KMS-11 (cell line): Measurements from ENCODE around the gene TTC28.
"Not testable (repeated sequence)": the region's sequence is repeated elsewhere in the genome, so short reads cannot be mapped to it uniquely, and the experiment has no call there.

Experiments
- H2AFZ ChIP-seq: fragments of 200-600 bp; sonication (generic); 2 replicates; pipeline ENCODE4 v1.6.1; 2016; ENCODE audit warnings: antibody characterized with exemption, mixed run types, low read depth
- H3K27ac ChIP-seq: fragments of 200-600 bp; sonication (generic); 2 replicates; pipeline ENCODE4 v1.6.1; 2016; ENCODE audit warnings: mild to moderate bottlenecking, mixed run types
- H3K27me3 ChIP-seq: fragments of 200-600 bp; sonication (generic); 2 replicates; pipeline ENCODE4 v1.6.1; 2017; ENCODE audit warnings: mild to moderate bottlenecking, low read depth, mixed run types, moderate library complexity; ENCODE audit not compliant: insufficient read depth
- H3K36me3 ChIP-seq: fragments of 200-600 bp; sonication (generic); 2 replicates; pipeline ENCODE4 v1.6.1; 2017; ENCODE audit warnings: mild to moderate bottlenecking, mixed run types; ENCODE audit not compliant: insufficient read depth
- H3K4me1 ChIP-seq: fragments of 200-600 bp; sonication (generic); 2 replicates; pipeline ENCODE4 v1.6.1; 2016; ENCODE audit warnings: mild to moderate bottlenecking, low read depth, mixed run types; ENCODE audit not compliant: poor library complexity, severe bottlenecking
- H3K4me2 ChIP-seq: fragments of 200-600 bp; sonication (generic); 2 replicates; pipeline ENCODE4 v1.7.0; 2016; ENCODE audit warnings: mild to moderate bottlenecking, mixed run types
- H3K4me3 ChIP-seq: fragments of 200-600 bp; sonication (generic); IDR thresholded peaks from 2 replicates; pipeline ENCODE4 v1.6.1; 2017; ENCODE audit warnings: low read depth, low read length, mixed read lengths; ENCODE audit not compliant: insufficient read depth
- H3K79me2 ChIP-seq: fragments of 200-600 bp; sonication (generic); 2 replicates; pipeline ENCODE4 v1.6.1; 2016; ENCODE audit warnings: low read depth, mixed run types; ENCODE audit not compliant: insufficient read depth
- H3K9ac ChIP-seq: fragments of 200-600 bp; sonication (generic); 2 replicates; pipeline ENCODE4 v1.6.1; 2016; ENCODE audit warnings: mild to moderate bottlenecking, mixed run types
- H4K20me1 ChIP-seq: fragments of 200-600 bp; sonication (generic); 2 replicates; pipeline ENCODE4 v1.6.1; 2016; ENCODE audit warnings: mild to moderate bottlenecking, mixed run types; ENCODE audit not compliant: insufficient read depth
- CTCF ChIP-seq: fragments of 200-600 bp; sonication (generic); conservative IDR thresholded peaks from 2 replicates; pipeline ENCODE4 v1.6.1; 2017; ENCODE audit warnings: low read depth, mild to moderate bottlenecking, antibody characterized with exemption, low read length, moderate library complexity, mixed read lengths

TTC28 gene

GRCh38 chr22:28574159-28574788, 105.4 kb downstream of the TTC28 start:
- Histone ChIP-seq H3K27me3 (no peaks in the 10 kb centered on the region), H3K36me3 (no peaks in the 10 kb centered on the region), H4K20me1 (no peaks in the 10 kb centered on the region), H3K79me2 (no peaks in the 10 kb centered on the region), H3K4me3 (no peak overlapping the region), H3K4me1 (no peaks in the 10 kb centered on the region), H3K9ac (no peak overlapping the region), H3K27ac (no peak overlapping the region), H3K4me2 (no peak overlapping the region), H2AFZ (no peak overlapping the region)
- no peak for TF ChIP-seq CTCF

GRCh38 chr22:28570696-28571373, 108.8 kb downstream of the TTC28 start:
- H3K36me3 ChIP-seq, result no peaks in the 10 kb centered on the region
- no peaks in the 10 kb centered on the region for H3K4me1 ChIP-seq
- H3K79me2 ChIP-seq, result no peaks in the 10 kb centered on the region
- no peaks in the 10 kb centered on the region for H3K27me3 ChIP-seq
- no peak for TF ChIP-seq CTCF
- H3K4me2 ChIP-seq, result no peak overlapping the region
- H4K20me1 ChIP-seq, result no peaks in the 10 kb centered on the region
- H2AFZ ChIP-seq, result no peak overlapping the region
- H3K27ac ChIP-seq, result no peak overlapping the region
- no peak overlapping the region for H3K4me3 ChIP-seq
- no peak overlapping the region for H3K9ac ChIP-seq

- H3K79me2 ChIP-seq, H3K9ac ChIP-seq: not testable (repeated sequence)
Observed at GRCh38 chr22:28568974-28569373, 110.7 kb downstream of the TTC28 start.

GRCh38 chr22:28568099-28568498, 111.5 kb downstream of the TTC28 start:
- Histone ChIP-seq H3K79me2 (no peaks in the 10 kb centered on the region), H2AFZ (no peak overlapping the region), H3K36me3 (no peaks in the 10 kb centered on the region), H3K4me2 (no peak overlapping the region), H3K9ac (no peak overlapping the region), H3K4me1 (no peaks in the 10 kb centered on the region), H3K4me3 (no peak overlapping the region), H3K27me3 (no peaks in the 10 kb centered on the region), H4K20me1 (no peaks in the 10 kb centered on the region), H3K27ac (no peak overlapping the region)
- no peak for TF ChIP-seq CTCF

More at GRCh38 chr22:28568974-28569373, 110.7 kb downstream of the TTC28 start:
- not testable (repeated sequence) for H3K4me3 ChIP-seq, H4K20me1 ChIP-seq, H3K4me1 ChIP-seq, H3K27ac ChIP-seq, H3K27me3 ChIP-seq, H3K4me2 ChIP-seq, H3K36me3 ChIP-seq, H2AFZ ChIP-seq

GRCh38 chr22:28566920-28567499, 112.6 kb downstream of the TTC28 start:
- H3K9ac ChIP-seq, H4K20me1 ChIP-seq, H3K4me2 ChIP-seq, H3K79me2 ChIP-seq, H2AFZ ChIP-seq, H3K36me3 ChIP-seq, H3K27ac ChIP-seq, H3K27me3 ChIP-seq, H3K4me3 ChIP-seq, H3K4me1 ChIP-seq: not testable (repeated sequence)
